Suprapubic skin (tissue), 4 donors: ENCODE measurements around the gene MYNN. TPM values are rescaled to one million over a fixed set of nuclear protein-coding genes. Genes with fewer than 3 reads are reported as not detected.
A peak's percentile ranks its signal among the peaks of the same experiment; 100 is the strongest.

Experiments used
- DNase-seq, 2 donors: peaks; one replicate each; pipeline ENCODE4 v3.0.0-alpha.2; 2019; ENCODE audit warnings: low spot score in 2 of 2
- H3K27ac ChIP-seq: fragments of 200-600 bp; sonication (generic); one replicate; pipeline ENCODE4 v1.5.1; 2019
- H3K27me3 ChIP-seq: fragments of 200-600 bp; sonication (generic); one replicate; pipeline ENCODE4 v1.5.1; 2019
- H3K36me3 ChIP-seq: fragments of 200-600 bp; sonication (generic); one replicate; pipeline ENCODE4 v1.5.1; 2019
- H3K4me1 ChIP-seq: fragments of 200-600 bp; sonication (generic); one replicate; pipeline ENCODE4 v1.5.1; 2019
- H3K4me3 ChIP-seq: fragments of 200-600 bp; sonication (generic); one replicate; pipeline ENCODE4 v1.5.1; 2019; ENCODE audit warnings: mild to moderate bottlenecking
- H3K9me3 ChIP-seq: fragments of 200-600 bp; sonication (generic); one replicate; pipeline ENCODE4 v1.5.1; 2019
- CTCF ChIP-seq, 2 donors: fragments of 200-600 bp in 1 of 2; fragments of 450-650 bp in 1 of 2; sonication (generic) in 1 of 2; IDR thresholded peaks; one replicate each; pipeline ENCODE4 v1.5.1; 2016 to 2019; ENCODE audit warnings: antibody characterized with exemption in 2 of 2, mild to moderate bottlenecking in 1 of 2, moderate library complexity in 1 of 2
- EP300 ChIP-seq: sonication (generic); formaldehyde crosslinking; IDR thresholded peaks from one replicate; pipeline ENCODE4 v1.6.1; 2017; ENCODE audit warnings: antibody characterized with exemption
- POLR2A ChIP-seq, 2 donors: fragments of 450-650 bp; IDR thresholded peaks; one replicate each; pipeline ENCODE4 v1.6.1; 2017; ENCODE audit warnings: antibody characterized with exemption in 2 of 2, mild to moderate bottlenecking in 2 of 2, moderate library complexity in 2 of 2
- POLR2AphosphoS5 ChIP-seq, 3 donors: sonication (generic); formaldehyde crosslinking; IDR thresholded peaks; one replicate each; pipeline ENCODE4 v1.6.1; 2017; ENCODE audit warnings: antibody characterized with exemption in 3 of 3
- WGBS: methylation state at CpG from one replicate; pipeline ENCODE4 v1.1.5; 2018; 5-methylcytosine and 5-hydroxymethylcytosine counted together
- total RNA-seq, 4 donors: library from RNA; depleted of rRNA; stranded (reverse); fragments of >200 nt; gene quantifications; one replicate each; pipeline ENCODE4 v1.1.0, GENCODE V29; 2016

MYNN gene
- total RNA-seq, 4 donors from 2014 or later: 13.6 to 19.2 (median 18.0) TPM

- 69% methylated on average over 2 of the region's 2 CpGs for WGBS
- Histone ChIP-seq H3K36me3 (no peaks in the 10 kb centered on the region), H3K27me3 (peaks cover 5% of the 10 kb centered on the region), H3K9me3 (no peaks in the 10 kb centered on the region), H3K4me1 (peaks cover 8% of the 10 kb centered on the region), H3K4me3 (no peak overlapping the region), H3K27ac (no peak overlapping the region)
- TF ChIP-seq EP300: no peak
- no peak for TF ChIP-seq POLR2A (IDR thresholded peaks at IDR 0.05)
- TF ChIP-seq CTCF (IDR thresholded peaks at IDR 0.05): no peak
- TF ChIP-seq POLR2AphosphoS5 (IDR thresholded peaks at IDR 0.05): no peak
- DNase-seq: no peak
Measured at GRCh38 chr3:169759256-169759655, 13.9 kb upstream of the MYNN start.

- Histone ChIP-seq H3K36me3 (no peaks in the 10 kb centered on the region), H3K4me3 (no peak overlapping the region), H3K27ac (no peak overlapping the region), H3K9me3 (no peaks in the 10 kb centered on the region), H3K27me3 (no peaks in the 10 kb centered on the region), H3K4me1 (peaks cover 10% of the 10 kb centered on the region)
- 73% methylated on average over 4 of the region's 4 CpGs for WGBS
- no peak for DNase-seq
- TF ChIP-seq POLR2A (IDR thresholded peaks at IDR 0.05) (no peak), CTCF (IDR thresholded peaks at IDR 0.05) (no peak), EP300 (no peak), POLR2AphosphoS5 (IDR thresholded peaks at IDR 0.05) (no peak)
Measured at GRCh38 chr3:169760479-169760878, 12.7 kb upstream of the MYNN start.

GRCh38 chr3:169764312-169764881 is 8.8 kb upstream of the MYNN start:
- H3K4me1 ChIP-seq: peaks cover 10% of the 10 kb centered on the region
- no peaks in the 10 kb centered on the region for H3K36me3 ChIP-seq
- WGBS: 0% methylated on average over 19 of the region's 46 CpGs
- DNase-seq: peak; percentile 85
- H3K9me3 ChIP-seq: no peaks in the 10 kb centered on the region
- H3K27me3 ChIP-seq: no peaks in the 10 kb centered on the region
- TF ChIP-seq POLR2A (IDR thresholded peaks at IDR 0.05): no peak
- no peak for TF ChIP-seq EP300
- TF ChIP-seq POLR2AphosphoS5 (IDR thresholded peaks at IDR 0.05): peak in 1 of 3 donors; percentile 68
- no peak for TF ChIP-seq CTCF (IDR thresholded peaks at IDR 0.05)
- peak overlapping the region; percentile 88 for H3K4me3 ChIP-seq
- H3K27ac ChIP-seq: peak overlapping the region; percentile 98

GRCh38 chr3:169764882-169765612 is 8.1 kb upstream of the MYNN start, which contains the start of gene TERC:
TERC (minus strand) TSS chr3:169765060.
- H3K4me1 ChIP-seq: peaks cover 10% of the 10 kb centered on the region
- 6% methylated on average over 41 of the region's 42 CpGs for WGBS
- H3K36me3 ChIP-seq: no peaks in the 10 kb centered on the region
- peak within 1 kb of the TSS; percentile 98 for H3K27ac ChIP-seq
- no peaks in the 10 kb centered on the region for H3K9me3 ChIP-seq
- peak within 1 kb of the TSS; percentile 88 for H3K4me3 ChIP-seq
- peak; percentile 97 for DNase-seq
- no peaks in the 10 kb centered on the region for H3K27me3 ChIP-seq
- TF ChIP-seq CTCF (IDR thresholded peaks at IDR 0.05) (no peak), EP300 (no peak), POLR2A (IDR thresholded peaks at IDR 0.05) (peak; percentile 94 to 97), POLR2AphosphoS5 (IDR thresholded peaks at IDR 0.05) (peak; percentile 1 to 91 (median 91))
